ENCODE data around the gene LNX2. TPM values are rescaled to one million over a fixed set of nuclear protein-coding genes. Genes with fewer than 3 reads are reported as not detected.

LNX2 gene
- total RNA-seq, 1 experiment from 2014 or later: 13.1 TPM

- no peak for DNase-seq (ENCODE audit: low spot score)
- in situ Hi-C loops (cut with HindIII; ENCODE audit: low sequenced_read_pairs): no loop called here
Observed at GRCh38 chr13:27528908-27529307, 91.4 kb downstream of the LNX2 start.

GRCh38 chr13:27526516-27526915 is 93.8 kb downstream of the LNX2 start:
- DNase-seq (ENCODE audit: low spot score): no peak
- in situ Hi-C loops (cut with HindIII; ENCODE audit: low sequenced_read_pairs): no loop called here

- peak; percentile 92 for DNase-seq (ENCODE audit: low spot score)
- in situ Hi-C loops (cut with HindIII; ENCODE audit: low sequenced_read_pairs): no loop called here
Observed at GRCh38 chr13:27524981-27525975, 95.1 kb downstream of the LNX2 start.

GRCh38 chr13:27523346-27524073 is 96.8 kb downstream of the LNX2 start:
- peak; percentile 34 for DNase-seq (ENCODE audit: low spot score)
- in situ Hi-C loops (cut with HindIII; ENCODE audit: low sequenced_read_pairs): no loop called here

- in situ Hi-C loops (cut with HindIII; ENCODE audit: low sequenced_read_pairs): no loop called here
- DNase-seq (ENCODE audit: low spot score): no peak
Observed at GRCh38 chr13:27522847-27523246, 97.5 kb downstream of the LNX2 start.

GRCh38 chr13:27516103-27516502 is 104.2 kb downstream of the LNX2 start:
- in situ Hi-C loops (cut with HindIII; ENCODE audit: low sequenced_read_pairs): no loop called here
- DNase-seq (ENCODE audit: low spot score): no peak

- in situ Hi-C loops (cut with HindIII; ENCODE audit: low sequenced_read_pairs): no loop called here
- DNase-seq (ENCODE audit: low spot score): no peak
Observed at GRCh38 chr13:27510082-27510481, 110.2 kb downstream of the LNX2 start.

GRCh38 chr13:27508802-27509201 is 111.5 kb downstream of the LNX2 start:
- in situ Hi-C loops (cut with HindIII; ENCODE audit: low sequenced_read_pairs): no loop called here
- no peak for DNase-seq (ENCODE audit: low spot score)

GRCh38 chr13:27505792-27506191 is 114.5 kb downstream of the LNX2 start:
- no peak for DNase-seq (ENCODE audit: low spot score)
- in situ Hi-C loops (cut with HindIII; ENCODE audit: low sequenced_read_pairs): no loop called here

GRCh38 chr13:27504868-27505194 is 115.5 kb downstream of the LNX2 start:
- DNase-seq (ENCODE audit: low spot score): no peak
- in situ Hi-C loops (cut with HindIII; ENCODE audit: low sequenced_read_pairs): no loop called here

GRCh38 chr13:27504128-27504867 is 116.0 kb downstream of the LNX2 start:
- DNase-seq (ENCODE audit: low spot score): no peak
- in situ Hi-C loops (cut with HindIII; ENCODE audit: low sequenced_read_pairs): no loop called here

GRCh38 chr13:27500806-27501534 is 119.4 kb downstream of the LNX2 start:
- in situ Hi-C loops (cut with HindIII; ENCODE audit: low sequenced_read_pairs): no loop called here
- no peak for DNase-seq (ENCODE audit: low spot score)

GRCh38 chr13:27497563-27498230 is 122.6 kb downstream of the LNX2 start:
- no peak for DNase-seq (ENCODE audit: low spot score)
- in situ Hi-C loops (cut with HindIII; ENCODE audit: low sequenced_read_pairs): no loop called here

- peak; percentile 40 for DNase-seq (ENCODE audit: low spot score)
- in situ Hi-C loops (cut with HindIII; ENCODE audit: low sequenced_read_pairs): no loop called here
Observed at GRCh38 chr13:27496536-27497273, 123.6 kb downstream of the LNX2 start.

GRCh38 chr13:27496006-27496405 is 124.3 kb downstream of the LNX2 start:
- DNase-seq (ENCODE audit: low spot score): peak; percentile 41
- in situ Hi-C loops (cut with HindIII; ENCODE audit: low sequenced_read_pairs): no loop called here

Measured in G401 (cell line).